H1 (cell line): ENCODE measurements around the gene RNF114. TPM values are rescaled to one million over a fixed set of nuclear protein-coding genes. Genes with fewer than 3 reads are reported as not detected.

Experiments used
- CTCF ChIA-PET: fragments of 300-600 bp; sonication (Branson Sonifier 250); formaldehyde crosslinking; loops from one replicate; lab custom pipeline; 2021; ENCODE audit not compliant: partially characterized antibody; lab: Charles Lee
- POLR2A ChIA-PET: fragments of 300-600 bp; sonication (Branson Sonifier 250); formaldehyde crosslinking; loops from one replicate; lab custom pipeline; 2021; ENCODE audit warnings: inconsistent platforms; ENCODE audit not compliant: partially characterized antibody; lab: Charles Lee
- DNase-seq, 2 experiments: peaks; one replicate each; pipeline versions ENCODE4 v3.0.0 to v3.0.0-alpha.2; 2010 to 2022; ENCODE audit warnings: low spot score in 2 of 2, low read depth in 1 of 2, mixed read lengths in 1 of 2
- FAIRE-seq: peaks from 2 replicates; lab custom pipeline; 2011; peaks lifted over from hg19 to GRCh38; lab: Jason Lieb, UNC
- H2AFZ ChIP-seq: 2 replicates; pipeline ENCODE4 v1.8.1; 2012; ENCODE audit warnings: low read length, inconsistent platforms
- H2AK5ac ChIP-seq: 2 replicates; pipeline ENCODE4 v1.6.1; 2013; ENCODE audit warnings: low read depth, low read length
- H2BK120ac ChIP-seq: replicated peaks from 2 replicates; pipeline ENCODE3; 2013; ENCODE audit warnings: low read depth, low read length, inconsistent platforms
- H2BK12ac ChIP-seq: 2 replicates; pipeline ENCODE4 v1.6.1; 2013; ENCODE audit warnings: low read depth, low read length
- H2BK15ac ChIP-seq: 2 replicates; pipeline ENCODE4 v1.6.1; 2013; ENCODE audit warnings: low read length
- H2BK20ac ChIP-seq: 2 replicates; pipeline ENCODE4 v1.6.1; 2013; ENCODE audit warnings: low read length
- H2BK5ac ChIP-seq: 2 replicates; pipeline ENCODE4 v1.6.1; 2013; ENCODE audit warnings: low read depth, low read length
- H3K14ac ChIP-seq: 2 replicates; pipeline ENCODE4 v1.6.1; 2013; ENCODE audit warnings: inconsistent platforms; ENCODE audit not compliant: insufficient read length
- H3K18ac ChIP-seq: 2 replicates; pipeline ENCODE4 v1.6.1; 2013; ENCODE audit warnings: low read length; ENCODE audit errors: extremely low read depth
- H3K23ac ChIP-seq: 2 replicates; pipeline ENCODE4 v1.6.1; 2013; ENCODE audit warnings: inconsistent platforms; ENCODE audit not compliant: insufficient read length
- H3K23me2 ChIP-seq: 2 replicates; pipeline ENCODE4 v1.6.1; 2013; ENCODE audit warnings: low read depth, low read length
- H3K27ac ChIP-seq: 2 replicates; pipeline ENCODE4 v1.6.1; 2011; ENCODE audit warnings: low read depth, low read length, inconsistent platforms
- H3K27me3 ChIP-seq, 4 experiments: replicated peaks in 1 of 4; 1 replicate in 1 of 4; 2 replicates in 3 of 4; pipeline versions ENCODE4 v1.6.1 to v1.8.1; 2011 to 2013; ENCODE audit warnings: low read length in 3 of 4, mild to moderate bottlenecking in 3 of 4, inconsistent platforms in 2 of 4, mixed read lengths in 2 of 4, moderate library complexity in 1 of 4; ENCODE audit not compliant: control insufficient read depth in 3 of 4, insufficient read depth in 3 of 4; ENCODE audit errors: extremely low read depth in 1 of 4
- H3K36me3 ChIP-seq, 4 experiments: 2 replicates each; pipeline versions ENCODE4 v1.6.1 to v1.8.1; 2011 to 2013; ENCODE audit warnings: mild to moderate bottlenecking in 4 of 4, low read length in 3 of 4, moderate library complexity in 2 of 4, control low read depth in 1 of 4, inconsistent platforms in 1 of 4; ENCODE audit not compliant: insufficient read depth in 4 of 4, control insufficient read depth in 2 of 4
- H3K4ac ChIP-seq: replicated peaks from 2 replicates; pipeline ENCODE3; 2013; ENCODE audit warnings: low read length, low read depth, mixed read lengths, inconsistent platforms; ENCODE audit not compliant: insufficient read length
- H3K4me1 ChIP-seq, 4 experiments: replicated peaks in 1 of 4; 1 replicate in 1 of 4; 2 replicates in 3 of 4; pipeline versions ENCODE4 v1.6.1 to v1.8.1; 2011 to 2013; ENCODE audit warnings: low read length in 3 of 4, inconsistent platforms in 2 of 4, mixed read lengths in 1 of 4; ENCODE audit not compliant: insufficient read depth in 4 of 4, control insufficient read depth in 3 of 4
- H3K4me2 ChIP-seq, 2 experiments: 2 replicates each; pipeline versions ENCODE4 v1.6.1 to v1.8.1; 2011 to 2013; ENCODE audit warnings: low read depth in 2 of 2, low read length in 2 of 2, control low read depth in 1 of 2, inconsistent platforms in 1 of 2, mild to moderate bottlenecking in 1 of 2; ENCODE audit not compliant: insufficient read depth in 1 of 2
- H3K4me3 ChIP-seq, 4 experiments: fragments of 200-600, 300-600 bp in 1 of 4; sonication (generic), shearing (Covaris generic), sonication (Bioruptor Twin) in 1 of 4; 2 replicates each; pipeline versions ENCODE4 v1.5.1 to v1.8.1; 2011 to 2016; ENCODE audit warnings: low read length in 4 of 4, low read depth in 3 of 4, control low read depth in 2 of 4, inconsistent platforms in 2 of 4, mild to moderate bottlenecking in 2 of 4, mixed read lengths in 1 of 4, moderate library complexity in 1 of 4; ENCODE audit not compliant: insufficient read depth in 2 of 4; ENCODE audit errors: extremely low read depth in 1 of 4
- H3K56ac ChIP-seq: replicated peaks from 2 replicates; pipeline ENCODE3; 2013; ENCODE audit warnings: low read depth, mild to moderate bottlenecking, mixed read lengths, low read length, inconsistent platforms; ENCODE audit not compliant: insufficient read length
- H3K79me1 ChIP-seq: 2 replicates; pipeline ENCODE4 v1.6.1; 2013; ENCODE audit warnings: low read depth, low read length, control low read depth
- H3K79me2 ChIP-seq, 2 experiments: 2 replicates each; pipeline versions ENCODE4 v1.6.1 to v1.8.1; 2012 to 2013; ENCODE audit warnings: low read length in 2 of 2, mild to moderate bottlenecking in 2 of 2, inconsistent platforms in 1 of 2; ENCODE audit not compliant: insufficient read depth in 2 of 2, control insufficient read depth in 1 of 2
- H3K9ac ChIP-seq, 4 experiments: replicated peaks in 1 of 4; 1 replicate in 1 of 4; 2 replicates in 3 of 4; pipeline versions ENCODE4 v1.6.1 to v1.8.1; 2011 to 2013; ENCODE audit warnings: low read depth in 3 of 4, low read length in 3 of 4, control low read depth in 2 of 4, mild to moderate bottlenecking in 2 of 4, moderate library complexity in 2 of 4, inconsistent platforms in 1 of 4; ENCODE audit errors: extremely low read depth in 1 of 4
- H3K9me3 ChIP-seq, 2 experiments: 2 replicates each; pipeline versions ENCODE4 v1.6.1 to v1.8.1; 2012 to 2013; ENCODE audit warnings: mild to moderate bottlenecking in 2 of 2, moderate library complexity in 2 of 2, control low read depth in 1 of 2, inconsistent platforms in 1 of 2, low read depth in 1 of 2, low read length in 1 of 2, mixed read lengths in 1 of 2; ENCODE audit not compliant: insufficient read depth in 2 of 2
- H4K20me1 ChIP-seq, 2 experiments: replicated peaks in 1 of 2; 2 replicates each; pipeline versions ENCODE3 to v1.8.1; 2011 to 2013; ENCODE audit warnings: inconsistent platforms in 2 of 2, low read length in 2 of 2, mild to moderate bottlenecking in 1 of 2; ENCODE audit not compliant: insufficient read depth in 2 of 2, control insufficient read depth in 1 of 2
- H4K5ac ChIP-seq: 2 replicates; pipeline ENCODE4 v1.6.1; 2013; ENCODE audit warnings: low read length, low read depth, mixed read lengths, inconsistent platforms; ENCODE audit not compliant: insufficient read length
- H4K8ac ChIP-seq: 2 replicates; pipeline ENCODE4 v1.8.0; 2013; ENCODE audit warnings: mild to moderate bottlenecking, moderate library complexity, low read length, inconsistent platforms; ENCODE audit not compliant: insufficient read depth; ENCODE audit errors: extremely low read depth
- H4K91ac ChIP-seq: replicated peaks from 2 replicates; pipeline ENCODE3; 2013; ENCODE audit warnings: low read length, mixed read lengths, inconsistent platforms; ENCODE audit not compliant: insufficient read length
- BACH1 ChIP-seq: IDR thresholded peaks from 2 replicates; pipeline ENCODE4 v1.6.1; 2012; ENCODE audit warnings: low read length, improper control_type of control experiment
- CHD2 ChIP-seq: IDR thresholded peaks from 2 replicates; pipeline ENCODE4 v1.6.1; 2012; ENCODE audit warnings: low read length, improper control_type of control experiment
- CTBP2 ChIP-seq: IDR thresholded peaks from 2 replicates; pipeline ENCODE4 v1.7.0; 2011; ENCODE audit warnings: borderline replicate concordance, mild to moderate bottlenecking, moderate library complexity, mixed read lengths, low read length; ENCODE audit not compliant: insufficient read depth, insufficient read length
- EP300 ChIP-seq, 2 experiments: IDR thresholded peaks; 1 replicate in 1 of 2; 2 replicates in 1 of 2; pipeline ENCODE4 v1.6.1; 2011 to 2012; ENCODE audit warnings: low read depth in 2 of 2, low read length in 2 of 2, mild to moderate bottlenecking in 2 of 2, borderline replicate concordance in 1 of 2, inconsistent platforms in 1 of 2, moderate library complexity in 1 of 2
- HDAC6 ChIP-seq: IDR thresholded peaks from one replicate; pipeline ENCODE4 v1.7.1; 2012; ENCODE audit warnings: low read depth, mild to moderate bottlenecking, inconsistent platforms, low read length, moderate library complexity
- JUND ChIP-seq: IDR thresholded peaks from 2 replicates; pipeline ENCODE4 v1.6.1; 2011; ENCODE audit warnings: mild to moderate bottlenecking, improper control_type of control experiment, low read length
- KDM1A ChIP-seq: fragments of 200-600, 300-600 bp; sonication (generic); IDR thresholded peaks from 2 replicates; pipeline ENCODE4 v1.7.1; 2016; ENCODE audit warnings: mild to moderate bottlenecking, low read length, borderline replicate concordance
- MAFK ChIP-seq: IDR thresholded peaks from 2 replicates; pipeline ENCODE4 v1.6.1; 2012; ENCODE audit warnings: low read depth, mild to moderate bottlenecking, improper control_type of control experiment, low read length
- POU5F1 ChIP-seq: IDR thresholded peaks from 2 replicates; pipeline ENCODE4 v1.6.1; 2011; ENCODE audit warnings: low read depth, mild to moderate bottlenecking, low read length, moderate library complexity
- SIX5 ChIP-seq: IDR thresholded peaks from 2 replicates; pipeline ENCODE4 v1.6.1; 2011; ENCODE audit warnings: mild to moderate bottlenecking, low read depth, low read length
- SP1 ChIP-seq: IDR thresholded peaks from 2 replicates; pipeline ENCODE4 v1.6.1; 2011; ENCODE audit warnings: low read depth, low read length
- TAF1 ChIP-seq: IDR thresholded peaks from 2 replicates; pipeline ENCODE4 v1.6.1; 2011; ENCODE audit warnings: mild to moderate bottlenecking, low read depth, low read length
- TAF7 ChIP-seq: optimal IDR thresholded peaks from 2 replicates; pipeline ENCODE3; 2011; ENCODE audit warnings: low read depth, mild to moderate bottlenecking, inconsistent platforms, low read length, moderate library complexity, borderline replicate concordance
- WGBS, 2 experiments: shearing (Covaris generic) in 1 of 2; methylation state at CpG; one replicate each; pipeline versions ENCODE4 v1.1.6 to v1.1.7; 2013 to 2015; ENCODE audit warnings: low lambda C conversion rate in 2 of 2, mixed read lengths in 2 of 2, inconsistent platforms in 1 of 2, low coverage in 1 of 2, missing lambda C conversion rate in 1 of 2; ENCODE audit not compliant: insufficient replicate concordance in 2 of 2, insufficient coverage in 1 of 2, insufficient read length in 1 of 2; ENCODE audit errors: extremely low coverage in 1 of 2, missing lambda C conversion rate in 1 of 2; 5-methylcytosine and 5-hydroxymethylcytosine counted together
- polyA plus RNA-seq, 7 experiments: library from polyadenylated mRNA; depleted of rRNA in 3 of 7; stranded (reverse) in 5 of 7; unstranded in 2 of 7; fragments of >200 nt in 5 of 7; fragments of 200-250 nt in 2 of 7; gene quantifications; 1 replicate in 5 of 7; 2 replicates in 1 of 7; 4 replicates in 1 of 7; pipeline versions ENCODE4 v1.2.1 to v1.2.3, GENCODE V29; 2011 to 2013; ENCODE audit warnings: missing spikeins in 2 of 7, mixed read lengths in 2 of 7
- total RNA-seq: library from RNA; stranded (reverse); fragmentation: NEBNext Ultra II Directional; extraction: Animal tissue kit (Norgen Biotek cat#: 25700); gene quantifications from 2 replicates; pipeline ENCODE4 v1.2.1, GENCODE V29; 2021
- TF ChIP-seq, protein P1 (sequence below): IDR thresholded peaks from 2 replicates; pipeline ENCODE4 v1.6.1; 2011; ENCODE audit warnings: low read depth, mild to moderate bottlenecking, low read length; ENCODE audit not compliant: insufficient read depth

Gene RNF114
- total and polyA plus RNA-seq, 2 of the 8 experiments (the other 6 are each of a cell fraction or from before 2014, with no cell fraction given) = 81.7 to 89.9 TPM

DNA sequence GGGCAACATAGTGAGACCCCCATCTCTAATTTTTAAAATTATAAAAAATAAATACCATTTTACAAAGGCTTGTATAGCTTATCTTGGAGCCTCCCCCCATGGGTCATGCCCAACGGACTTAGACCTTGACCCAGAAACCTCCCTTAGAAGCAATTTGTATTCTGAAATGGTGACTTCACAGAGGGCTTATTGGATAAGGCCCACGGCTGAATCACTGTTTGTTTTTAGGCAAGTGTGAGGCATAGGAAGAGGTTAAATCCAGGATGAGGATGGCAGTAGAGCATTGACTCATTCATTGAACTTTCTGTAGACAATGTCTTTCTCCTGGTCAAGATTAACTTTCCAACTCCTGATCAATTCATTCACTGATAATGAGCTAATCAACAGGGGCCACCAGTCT, 40.3 kb downstream of the RNF114 start:
- no peak overlapping the region for H3K4ac ChIP-seq
- H3K4me3 ChIP-seq = no peak overlapping the region
- H3K27me3 ChIP-seq = peaks cover 0 to 10% (median 5%) of the 10 kb centered on the region in 4 experiments; a peak in 6 of 7 replicates
- 80% methylated on average over 2 of the region's 2 CpGs; no CpG with 5 or more reads in 1 of the 2 experiments for WGBS, 2 experiments
- no peak overlapping the region for H2AFZ ChIP-seq
- H2BK15ac ChIP-seq = no peak overlapping the region
- H3K36me3 ChIP-seq = no peaks in the 10 kb centered on the region
- no peak overlapping the region for H2BK5ac ChIP-seq
- no peaks in the 10 kb centered on the region for H3K79me1 ChIP-seq
- no peak overlapping the region for H3K56ac ChIP-seq
- no peak overlapping the region for H4K8ac ChIP-seq
- no peak overlapping the region for H3K14ac ChIP-seq
- no peaks in the 10 kb centered on the region for H3K79me2 ChIP-seq
- no peak overlapping the region for H2BK12ac ChIP-seq
- no peak overlapping the region for H3K27ac ChIP-seq
- FAIRE-seq (no peak), DNase-seq (no peak)
- H4K91ac ChIP-seq = no peak overlapping the region
- no peak overlapping the region for H2BK20ac ChIP-seq
- peaks cover 0 to 11% (median 6%) of the 10 kb centered on the region in 4 experiments for H3K4me1 ChIP-seq
- H3K23me2 ChIP-seq = no peaks in the 10 kb centered on the region; the same call in 1 of the 2 replicates
- H3K4me2 ChIP-seq = no peak overlapping the region
- H3K18ac ChIP-seq = no peak overlapping the region
- H4K20me1 ChIP-seq = no peaks in the 10 kb centered on the region
- H2AK5ac ChIP-seq = no peak overlapping the region
- ChIA-PET POLR2A (interaction anchor here (0.7 to 15.6 kb wide), 3 partner anchors 12 to 146 kb away, joined by 3 to 287 read pairs (median 3); no protein-coding TSS in a partner anchor), CTCF (interaction anchor here (0.7 to 21.7 kb wide), 9 partner anchors 9 to 109 kb away, joined by 3 to 514 read pairs (median 3); no protein-coding TSS in a partner anchor)
- H3K9ac ChIP-seq = no peak overlapping the region
- H4K5ac ChIP-seq = no peak overlapping the region
- no peak overlapping the region for H3K23ac ChIP-seq
- no peak overlapping the region for H2BK120ac ChIP-seq
- H3K9me3 ChIP-seq = no peaks in the 10 kb centered on the region
- TF ChIP-seq SIX5 = no peak
- TF ChIP-seq CTBP2 = no peak
- no peak for TF ChIP-seq SP1
- no peak for TF ChIP-seq TAF1
- no peak for TF ChIP-seq POU5F1
- TF ChIP-seq CHD2 = no peak
- no peak for TF ChIP-seq JUND
- TF ChIP-seq EP300 (IDR thresholded peaks at IDR 0.05; ENCODE audit: borderline replicate concordance in 1 of 2, low read depth in 2 of 2, low read length in 2 of 2) = no peak
- TF ChIP-seq, protein P1, sequence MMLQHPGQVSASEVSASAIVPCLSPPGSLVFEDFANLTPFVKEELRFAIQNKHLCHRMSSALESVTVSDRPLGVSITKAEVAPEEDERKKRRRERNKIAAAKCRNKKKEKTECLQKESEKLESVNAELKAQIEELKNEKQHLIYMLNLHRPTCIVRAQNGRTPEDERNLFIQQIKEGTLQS = no peak
- TF ChIP-seq HDAC6 = no peak
- no peak for TF ChIP-seq MAFK
- no peak for TF ChIP-seq BACH1
- TF ChIP-seq KDM1A = no peak
- no peak for TF ChIP-seq TAF7
